Right cardiac atrium (tissue), 5 donors: ENCODE data around the gene BEX4. TPM values are rescaled to one million over a fixed set of nuclear protein-coding genes. Genes with fewer than 3 reads are reported as not detected.

Source experiments
- polyA plus RNA-seq: library from polyadenylated mRNA; stranded (reverse); fragments of 200-250 nt; gene quantifications from one replicate; pipeline ENCODE4 v1.2.3, GENCODE V29; 2013
- total RNA-seq, 4 donors: library from RNA; stranded (reverse); fragmentation: NEBNext Ultra II Directional; extraction: Animal tissue kit (Norgen Biotek cat#: 25700); gene quantifications; one replicate each; pipeline ENCODE4 v1.2.1, GENCODE V29; 2021
- donor health status: healthy with polysubstance abuse.
- donor health status: DM: no; HTN: yes; CAD: no.
- donor health status: DM: no; HTN: no; CAD: no.
- donor health status: DM: no; HTN: yes; CAD: no; lungs with severe emphysema.
- donor health status: DM: yes; HTN: yes; CAD: no.

The BEX4 gene
- total and polyA plus RNA-seq, 5 donors: 62.9 to 141 (median 81.8) TPM

Other genes starting within 250 kb of the BEX4 start
- 10 to 100 TPM in 2 of 4 donors, 1 to 10 TPM in 2; 3.7 to 13.2 (median 9.3) TPM for gene BEX1, start 150.9 kb upstream of the BEX4 start, total RNA-seq
- gene BEX1, start 150.9 kb upstream of the BEX4 start, polyA plus RNA-seq: 25.8 TPM
- gene NXF3, start 122.0 kb upstream of the BEX4 start, total RNA-seq: 1 to 10 TPM; 1.2 to 2.1 (median 2.0) TPM
- 0.50 TPM for gene NXF3, start 122.0 kb upstream of the BEX4 start, polyA plus RNA-seq
- gene TCEAL8, start 40.0 kb downstream of the BEX4 start, total RNA-seq: 10 to 100 TPM; 57.1 to 72.6 (median 61.4) TPM
- 96.8 TPM for gene TCEAL8, start 40.0 kb downstream of the BEX4 start, polyA plus RNA-seq
- gene TCEAL5, start 61.6 kb downstream of the BEX4 start, total RNA-seq: 1 to 10 TPM in 1 of 4 donors, under 1 TPM in 3; 0.45 to 1.6 (median 0.73) TPM
- gene TCEAL5, start 61.6 kb downstream of the BEX4 start, polyA plus RNA-seq: 0.81 TPM
- 10 to 100 TPM; 16.8 to 27.0 (median 23.4) TPM for gene BEX2, start 95.9 kb downstream of the BEX4 start, total RNA-seq
- 26.1 TPM for gene BEX2, start 95.9 kb downstream of the BEX4 start, polyA plus RNA-seq
- gene TCEAL7, start 115.1 kb downstream of the BEX4 start, total RNA-seq: 1 to 10 TPM; 8.0 to 9.7 (median 8.9) TPM
- gene TCEAL7, start 115.1 kb downstream of the BEX4 start, polyA plus RNA-seq: 12.3 TPM
- gene TCEAL9, start 141.4 kb downstream of the BEX4 start, total RNA-seq: 10 to 100 TPM; 32.2 to 47.0 (median 35.2) TPM
- gene TCEAL9, start 141.4 kb downstream of the BEX4 start, polyA plus RNA-seq: 99.5 TPM
- gene BEX3, start 161.4 kb downstream of the BEX4 start, total RNA-seq: 100 to 1,000 TPM; 185 to 244 (median 213) TPM
- gene BEX3, start 161.4 kb downstream of the BEX4 start, polyA plus RNA-seq: 305 TPM